Prostate gland (tissue), 2 donors: Measurements from ENCODE around the gene TIAM2. TPM values are rescaled to one million over a fixed set of nuclear protein-coding genes. Genes with fewer than 3 reads are reported as not detected.

Experiments used
- DNase-seq: peaks from one replicate; pipeline ENCODE4 v3.0.0-alpha.2; 2019; ENCODE audit warnings: low spot score
- H3K27ac ChIP-seq, 2 donors: fragments of 200-600 bp; sonication (generic); 2 replicates each; pipeline ENCODE4 v1.5.1; 2017 to 2019
- H3K27me3 ChIP-seq: fragments of 200-600 bp; sonication (generic); replicated peaks from 2 replicates; pipeline ENCODE4 v1.5.1; 2019; ENCODE audit not compliant: insufficient read depth
- H3K36me3 ChIP-seq, 2 donors: fragments of 200-600 bp; sonication (generic); 1 replicate in 1 of 2; 2 replicates in 1 of 2; pipeline versions ENCODE4 v1.5.1 to v1.8.1; 2017 to 2019
- H3K4me1 ChIP-seq: fragments of 200-600 bp; sonication (generic); replicated peaks from 2 replicates; pipeline ENCODE4 v1.5.1; 2019
- H3K4me3 ChIP-seq, 2 donors: fragments of 200-600 bp; sonication (generic); 2 replicates each; pipeline ENCODE4 v1.5.1; 2017 to 2019
- H3K9me3 ChIP-seq: fragments of 200-600 bp; sonication (generic); 2 replicates; pipeline ENCODE4 v1.5.1; 2017
- CTCF ChIP-seq, 4 experiments: fragments of 200-600 bp in 2 of 4; fragments of 450-650 bp in 2 of 4; sonication (generic) in 2 of 4; IDR thresholded peaks; 1 replicate in 3 of 4; 2 replicates in 1 of 4; pipeline ENCODE4 v1.5.1; 2016 to 2019; ENCODE audit warnings: antibody characterized with exemption in 4 of 4, mild to moderate bottlenecking in 2 of 4, moderate library complexity in 2 of 4
- POLR2A ChIP-seq: fragments of 450-650 bp; IDR thresholded peaks from one replicate; pipeline ENCODE4 v1.6.1; 2016; ENCODE audit warnings: antibody characterized with exemption, mild to moderate bottlenecking
- POLR2AphosphoS5 ChIP-seq: sonication (generic); formaldehyde crosslinking; IDR thresholded peaks from one replicate; pipeline ENCODE4 v1.6.1; 2017; ENCODE audit warnings: antibody characterized with exemption
- WGBS: methylation state at CpG from one replicate; pipeline ENCODE4 v1.1.5; 2018; 5-methylcytosine and 5-hydroxymethylcytosine counted together
- intact Hi-C: fragments of 100-400 bp; cut with DNase I; formaldehyde crosslinking; loops from one replicate; pipeline ENCODE4 v1.14.2; 2022
- total RNA-seq, 2 donors: library from RNA; depleted of rRNA; stranded (reverse); fragments of >200 nt; gene quantifications; one replicate each; pipeline ENCODE4 v1.1.0, GENCODE V29; 2016

TIAM2 gene
- total RNA-seq, 2 donors from 2014 or later, result 13.1 to 21.6 TPM

DNA sequence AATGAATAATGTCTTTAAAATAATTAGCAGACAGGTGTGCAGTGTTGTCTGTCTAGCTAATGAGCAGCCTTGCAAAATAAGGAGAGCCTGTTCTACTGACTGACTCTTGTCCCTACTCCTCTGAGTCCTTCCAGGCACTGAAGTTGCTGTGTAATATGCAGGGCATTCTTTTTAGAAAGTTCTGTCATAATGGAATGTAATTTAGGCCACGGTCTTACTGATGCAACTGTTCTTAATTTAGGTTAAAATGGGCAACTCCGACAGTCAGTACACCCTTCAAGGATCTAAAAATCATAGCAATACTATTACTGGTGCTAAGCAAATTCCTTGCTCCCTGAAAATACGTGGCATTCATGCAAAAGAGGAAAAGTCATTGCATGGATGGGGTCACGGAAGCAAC lies 133.9 kb downstream of the TIAM2 start:
- H3K4me3 ChIP-seq, result no peak overlapping the region
- TF ChIP-seq CTCF (IDR thresholded peaks at IDR 0.05), result no peak
- TF ChIP-seq POLR2A, result no peak
- TF ChIP-seq POLR2AphosphoS5, result no peak
- intact Hi-C loops, result no loop called here
- no peaks in the 10 kb centered on the region for H3K36me3 ChIP-seq
- no peak overlapping the region for H3K27ac ChIP-seq
- H3K9me3 ChIP-seq, result no peaks in the 10 kb centered on the region
- H3K4me1 ChIP-seq, result no peaks in the 10 kb centered on the region
- DNase-seq, result no peak
- no peaks in the 10 kb centered on the region for H3K27me3 ChIP-seq
- 93% methylated on average over 4 of the region's 4 CpGs for WGBS

- Histone ChIP-seq H3K4me1 (no peaks in the 10 kb centered on the region), H3K9me3 (no peaks in the 10 kb centered on the region), H3K36me3 (no peaks in the 10 kb centered on the region), H3K27me3 (no peaks in the 10 kb centered on the region), H3K4me3 (no peak overlapping the region), H3K27ac (no peak overlapping the region)
- no peak for DNase-seq
- intact Hi-C loops, result no loop called here
- TF ChIP-seq POLR2AphosphoS5, result no peak
- TF ChIP-seq CTCF (IDR thresholded peaks at IDR 0.05), result no peak
- TF ChIP-seq POLR2A, result no peak
- WGBS, result 94% methylated on average over 14 of the region's 14 CpGs
Observed at GRCh38 chr6:155129744-155130143, 134.6 kb downstream of the TIAM2 start.

DNA sequence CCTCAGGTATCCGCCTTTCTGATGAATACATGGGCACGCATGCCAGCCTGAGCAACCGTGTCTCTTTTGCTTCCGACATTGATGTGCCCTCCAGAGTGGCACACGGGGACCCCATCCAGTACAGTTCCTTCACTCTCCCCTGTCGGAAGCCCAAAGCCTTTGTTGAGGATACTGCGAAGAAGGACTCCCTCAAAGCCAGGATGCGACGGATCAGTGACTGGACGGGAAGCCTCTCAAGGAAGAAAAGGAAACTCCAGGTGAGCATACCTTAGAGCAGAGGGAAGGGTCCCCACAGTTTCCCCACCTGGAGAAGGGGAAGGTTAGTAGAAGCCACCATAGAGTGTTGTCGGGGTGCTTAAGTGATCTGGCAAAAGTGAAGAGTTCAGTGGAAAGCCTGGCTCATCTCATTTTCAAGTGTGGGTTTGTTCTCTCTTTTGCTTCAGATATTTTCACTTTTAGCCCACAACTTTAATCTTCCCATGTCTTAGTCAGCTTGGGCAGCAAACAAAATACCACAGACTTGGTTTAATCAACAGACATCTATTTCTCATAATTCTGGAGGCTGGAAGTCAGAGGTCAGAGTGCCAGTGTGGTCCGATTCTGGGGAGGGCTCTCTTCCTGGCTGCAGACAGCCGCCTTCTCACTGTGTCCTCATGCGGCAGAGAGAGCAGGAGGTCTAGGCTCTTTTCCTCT lies 135.2 kb downstream of the TIAM2 start:
- no peak overlapping the region for H3K4me3 ChIP-seq
- WGBS, result 91% methylated on average over 14 of the region's 14 CpGs
- H3K27me3 ChIP-seq, result no peaks in the 10 kb centered on the region
- no peaks in the 10 kb centered on the region for H3K9me3 ChIP-seq
- intact Hi-C loops, result no loop called here
- H3K36me3 ChIP-seq, result no peaks in the 10 kb centered on the region
- no peak for DNase-seq
- no peak overlapping the region for H3K27ac ChIP-seq
- H3K4me1 ChIP-seq, result no peaks in the 10 kb centered on the region
- no peak for TF ChIP-seq POLR2AphosphoS5
- no peak for TF ChIP-seq POLR2A
- TF ChIP-seq CTCF (IDR thresholded peaks at IDR 0.05), result no peak

- Histone ChIP-seq H3K27ac (no peak overlapping the region), H3K4me1 (no peaks in the 10 kb centered on the region), H3K27me3 (no peaks in the 10 kb centered on the region), H3K36me3 (no peaks in the 10 kb centered on the region), H3K4me3 (no peak overlapping the region), H3K9me3 (no peaks in the 10 kb centered on the region)
- intact Hi-C loops, result no loop called here
- no peak for TF ChIP-seq POLR2A
- no peak for TF ChIP-seq CTCF (IDR thresholded peaks at IDR 0.05)
- TF ChIP-seq POLR2AphosphoS5, result no peak
- no peak for DNase-seq
- 90% methylated on average over 9 of the region's 9 CpGs for WGBS
Observed at GRCh38 chr6:155132617-155133016, 137.5 kb downstream of the TIAM2 start.

DNA sequence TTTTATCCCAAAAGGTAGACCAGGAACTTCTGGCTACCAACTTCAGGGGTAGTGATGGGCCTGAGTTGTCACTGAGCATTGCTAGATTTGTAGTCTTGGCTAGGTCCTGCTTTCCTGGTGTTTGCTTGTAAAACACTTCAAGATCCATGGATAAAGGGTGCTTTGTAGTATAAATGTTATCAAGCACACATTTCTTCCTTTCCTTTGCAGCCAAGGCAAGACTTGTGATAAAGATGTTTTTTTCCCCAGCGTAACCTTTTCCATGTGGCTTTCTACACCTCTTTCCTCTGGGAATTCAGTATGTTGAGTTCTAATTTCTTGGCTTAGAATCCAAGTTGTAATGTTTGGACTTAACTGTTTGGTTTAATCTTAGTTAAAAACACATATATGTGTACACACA lies 145.9 kb downstream of the TIAM2 start:
- WGBS, result 71% methylated on average over 1 of the region's 1 CpG
- no peaks in the 10 kb centered on the region for H3K9me3 ChIP-seq
- no peaks in the 10 kb centered on the region for H3K36me3 ChIP-seq
- H3K27me3 ChIP-seq, result no peaks in the 10 kb centered on the region
- no peak overlapping the region for H3K4me3 ChIP-seq
- intact Hi-C loops, result no loop called here
- no peak for TF ChIP-seq POLR2A
- TF ChIP-seq POLR2AphosphoS5, result no peak
- TF ChIP-seq CTCF (IDR thresholded peaks at IDR 0.05), result no peak
- no peaks in the 10 kb centered on the region for H3K4me1 ChIP-seq
- DNase-seq, result no peak
- H3K27ac ChIP-seq, result no peak overlapping the region
